GM20000 (cell line): Measurements from ENCODE around the gene KDM8.

Experiments
- DNase-seq: peaks from one replicate; pipeline ENCODE4 v3.0.0; 2012; ENCODE audit warnings: low spot score
- CTCF ChIP-seq: IDR thresholded peaks from 2 replicates; pipeline ENCODE4 v1.5.1; 2012; ENCODE audit warnings: mild to moderate bottlenecking, control low read depth; ENCODE audit errors: extremely low read depth, missing control alignments

KDM8 gene

GRCh38 chr16:27203507-27204311 is at the start of gene KDM8:
TSS of gene KDM8 (plus strand) at chr16:27203526. CDS start at chr16:27210124, 6,598 bp downstream.
- no peak for TF ChIP-seq CTCF

GRCh38 chr16:27154705-27155521 is 48.4 kb upstream of the KDM8 start:
- TF ChIP-seq CTCF, result peak; percentile 96
- DNase-seq, result peak; percentile 74

More at GRCh38 chr16:27203507-27204311, at the start of gene KDM8:
- peak; percentile 95 for DNase-seq

GRCh38 chr16:27156579-27156978 is 46.7 kb upstream of the KDM8 start:
- no peak for TF ChIP-seq CTCF
- no peak for DNase-seq

GRCh38 chr16:27161398-27161797 is 41.9 kb upstream of the KDM8 start:
- no peak for TF ChIP-seq CTCF

GRCh38 chr16:27164352-27164751 is 39.0 kb upstream of the KDM8 start:
- DNase-seq, result no peak
- TF ChIP-seq CTCF, result no peak

More at GRCh38 chr16:27161398-27161797, 41.9 kb upstream of the KDM8 start:
- DNase-seq, result no peak

- DNase-seq, result no peak
These were observed 37.8 kb upstream of the KDM8 start for GRCh38 chr16:27165576-27165975.

More at GRCh38 chr16:27165576-27165975, 37.8 kb upstream of the KDM8 start:
- no peak for TF ChIP-seq CTCF
